ENCODE results near the gene CRELD1.

DNA sequence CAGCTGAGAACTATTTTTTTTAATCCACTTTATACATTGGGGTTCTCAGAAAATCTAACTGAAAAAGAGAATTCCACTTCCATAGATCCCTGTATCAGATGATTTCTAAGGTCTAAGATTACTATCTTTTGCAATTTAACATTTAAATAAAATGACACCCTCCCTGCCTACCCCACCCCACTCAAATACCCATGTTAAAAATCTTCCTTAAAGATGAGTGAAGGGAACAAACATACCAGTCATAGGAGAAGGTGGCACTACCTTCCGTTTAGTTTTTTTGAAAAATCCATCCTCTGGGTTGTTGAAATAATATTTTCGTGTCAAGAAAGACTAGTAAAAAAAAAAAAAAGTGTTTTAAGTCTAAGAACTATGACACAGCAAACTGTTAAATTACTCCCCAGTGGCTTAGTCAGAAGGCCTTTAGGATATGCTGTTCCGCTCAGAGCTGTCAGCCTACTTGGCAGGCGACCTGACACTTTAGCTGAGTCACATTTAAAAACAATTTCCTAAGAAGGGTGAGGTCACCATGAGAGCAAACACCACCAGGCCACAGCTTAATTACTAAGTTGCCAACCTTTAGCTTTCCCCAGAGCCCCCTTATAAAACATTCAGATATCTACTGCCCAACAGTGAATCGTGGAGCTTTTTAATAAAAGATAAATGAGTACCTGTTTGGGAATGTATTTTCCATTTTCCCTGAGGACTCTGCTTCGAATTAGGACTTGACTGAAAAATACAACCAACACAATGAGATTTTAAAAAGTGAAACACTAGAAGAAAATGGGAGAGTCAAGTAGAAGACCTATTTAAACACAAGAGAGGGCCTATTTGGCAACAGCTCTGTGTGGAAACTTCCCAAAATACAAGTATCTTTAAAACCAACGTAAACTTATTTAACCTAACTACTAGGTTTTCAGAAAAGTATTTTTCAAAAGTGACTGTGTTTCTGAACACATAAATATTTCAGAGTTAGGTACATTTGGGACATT lies 43.4 kb downstream of the CRELD1 start:
- peak; percentile 95 for TF ChIP-seq POLR2AphosphoS5 (IDR thresholded peaks at IDR 0.05)
- TF ChIP-seq, protein P1, sequence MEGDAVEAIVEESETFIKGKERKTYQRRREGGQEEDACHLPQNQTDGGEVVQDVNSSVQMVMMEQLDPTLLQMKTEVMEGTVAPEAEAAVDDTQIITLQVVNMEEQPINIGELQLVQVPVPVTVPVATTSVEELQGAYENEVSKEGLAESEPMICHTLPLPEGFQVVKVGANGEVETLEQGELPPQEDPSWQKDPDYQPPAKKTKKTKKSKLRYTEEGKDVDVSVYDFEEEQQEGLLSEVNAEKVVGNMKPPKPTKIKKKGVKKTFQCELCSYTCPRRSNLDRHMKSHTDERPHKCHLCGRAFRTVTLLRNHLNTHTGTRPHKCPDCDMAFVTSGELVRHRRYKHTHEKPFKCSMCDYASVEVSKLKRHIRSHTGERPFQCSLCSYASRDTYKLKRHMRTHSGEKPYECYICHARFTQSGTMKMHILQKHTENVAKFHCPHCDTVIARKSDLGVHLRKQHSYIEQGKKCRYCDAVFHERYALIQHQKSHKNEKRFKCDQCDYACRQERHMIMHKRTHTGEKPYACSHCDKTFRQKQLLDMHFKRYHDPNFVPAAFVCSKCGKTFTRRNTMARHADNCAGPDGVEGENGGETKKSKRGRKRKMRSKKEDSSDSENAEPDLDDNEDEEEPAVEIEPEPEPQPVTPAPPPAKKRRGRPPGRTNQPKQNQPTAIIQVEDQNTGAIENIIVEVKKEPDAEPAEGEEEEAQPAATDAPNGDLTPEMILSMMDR (IDR thresholded peaks at IDR 0.05): no peak

Measured in gastroesophageal sphincter (tissue), 3 donors.